Calu3 (cell line): Measurements from ENCODE around the gene DNAJC1. TPM values are rescaled to one million over a fixed set of nuclear protein-coding genes. Genes with fewer than 3 reads are reported as not detected.

ENCODE experiments used
- BruUV-seq: library from RNA; stranded (reverse); fragments of 400-500 nt; replicated peaks from 2 replicates; lab custom pipeline; 2021; lab: Mats Ljungman, UMichigan
- CTCF ChIA-PET: fragments of 300-600 bp; sonication (Branson Sonifier 250); formaldehyde crosslinking; loops from one replicate; lab custom pipeline; 2022; ENCODE audit warnings: antibody characterized with exemption; lab: Charles Lee
- DNase-seq: peaks from one replicate; pipeline ENCODE4 v3.0.0; 2022
- H3K27ac Mint-ChIP-seq: one replicate; pipeline ENCODE4 v1.8.0; 2022; ENCODE audit warnings: mixed read lengths; ENCODE audit not compliant: unreplicated experiment
- H3K27me3 Mint-ChIP-seq: one replicate; pipeline ENCODE4 v1.8.0; 2022; ENCODE audit warnings: mixed read lengths; ENCODE audit not compliant: unreplicated experiment
- H3K36me3 Mint-ChIP-seq: one replicate; pipeline ENCODE4 v1.8.0; 2022; ENCODE audit warnings: mild to moderate bottlenecking, moderate library complexity, mixed read lengths; ENCODE audit not compliant: insufficient read depth, unreplicated experiment
- H3K4me1 Mint-ChIP-seq: one replicate; pipeline ENCODE4 v1.8.0; 2022; ENCODE audit warnings: mild to moderate bottlenecking, low read depth, mixed read lengths; ENCODE audit not compliant: unreplicated experiment
- H3K4me3 Mint-ChIP-seq: one replicate; pipeline ENCODE4 v1.8.0; 2022; ENCODE audit warnings: mild to moderate bottlenecking, low read depth, moderate library complexity, mixed read lengths; ENCODE audit not compliant: unreplicated experiment
- H3K9me3 Mint-ChIP-seq: one replicate; pipeline ENCODE4 v1.8.0; 2022; ENCODE audit warnings: low read depth, mixed read lengths; ENCODE audit not compliant: unreplicated experiment
- intact Hi-C: fragments of 100-400 bp; cut with micrococcal nuclease; formaldehyde crosslinking; loops from one replicate; pipeline ENCODE4 v1.10.0; 2022; ENCODE audit not compliant: unreplicated experiment
- total RNA-seq: library from RNA; stranded (reverse); gene quantifications from 2 replicates; pipeline ENCODE4 v1.2.3, GENCODE V29; 2022
- TF ChIP-seq, protein P1 (sequence below): fragments of 200-600 bp; IDR thresholded peaks from one replicate; pipeline ENCODE4 v1.8.0; 2022; ENCODE audit warnings: antibody characterized with exemption; ENCODE audit not compliant: unreplicated experiment

Gene DNAJC1
- total RNA-seq, 1 experiment from 2014 or later, result 17.0 TPM

DNA sequence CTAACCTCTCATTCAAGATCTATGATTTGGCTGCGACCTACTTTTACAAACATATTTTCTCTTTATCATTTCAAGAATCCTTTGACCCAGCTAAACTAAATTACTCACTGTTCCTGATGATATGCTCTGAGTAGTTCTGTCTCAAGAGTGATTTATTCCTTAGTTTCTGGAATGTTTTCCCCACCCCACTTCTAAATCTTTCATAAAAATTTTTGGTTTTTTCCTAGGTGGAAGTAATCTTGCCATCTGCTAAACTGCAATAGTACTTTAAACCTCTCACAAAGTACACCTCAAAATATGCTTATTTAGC is 170.8 kb downstream of the DNAJC1 start:
- peaks cover 15% of the 10 kb centered on the region for H3K9me3 Mint-ChIP-seq
- BruUV-seq, result no TSS peak
- H3K27ac Mint-ChIP-seq, result no peak overlapping the region
- no peak for DNase-seq
- TF ChIP-seq, protein P1, sequence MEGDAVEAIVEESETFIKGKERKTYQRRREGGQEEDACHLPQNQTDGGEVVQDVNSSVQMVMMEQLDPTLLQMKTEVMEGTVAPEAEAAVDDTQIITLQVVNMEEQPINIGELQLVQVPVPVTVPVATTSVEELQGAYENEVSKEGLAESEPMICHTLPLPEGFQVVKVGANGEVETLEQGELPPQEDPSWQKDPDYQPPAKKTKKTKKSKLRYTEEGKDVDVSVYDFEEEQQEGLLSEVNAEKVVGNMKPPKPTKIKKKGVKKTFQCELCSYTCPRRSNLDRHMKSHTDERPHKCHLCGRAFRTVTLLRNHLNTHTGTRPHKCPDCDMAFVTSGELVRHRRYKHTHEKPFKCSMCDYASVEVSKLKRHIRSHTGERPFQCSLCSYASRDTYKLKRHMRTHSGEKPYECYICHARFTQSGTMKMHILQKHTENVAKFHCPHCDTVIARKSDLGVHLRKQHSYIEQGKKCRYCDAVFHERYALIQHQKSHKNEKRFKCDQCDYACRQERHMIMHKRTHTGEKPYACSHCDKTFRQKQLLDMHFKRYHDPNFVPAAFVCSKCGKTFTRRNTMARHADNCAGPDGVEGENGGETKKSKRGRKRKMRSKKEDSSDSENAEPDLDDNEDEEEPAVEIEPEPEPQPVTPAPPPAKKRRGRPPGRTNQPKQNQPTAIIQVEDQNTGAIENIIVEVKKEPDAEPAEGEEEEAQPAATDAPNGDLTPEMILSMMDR, result no peak
- CTCF ChIA-PET, result no interaction called here
- H3K27me3 Mint-ChIP-seq, result no peaks in the 10 kb centered on the region
- H3K4me3 Mint-ChIP-seq, result no peak overlapping the region
- intact Hi-C loops, result no loop called here
- H3K4me1 Mint-ChIP-seq, result no peaks in the 10 kb centered on the region
- H3K36me3 Mint-ChIP-seq, result no peaks in the 10 kb centered on the region

DNA sequence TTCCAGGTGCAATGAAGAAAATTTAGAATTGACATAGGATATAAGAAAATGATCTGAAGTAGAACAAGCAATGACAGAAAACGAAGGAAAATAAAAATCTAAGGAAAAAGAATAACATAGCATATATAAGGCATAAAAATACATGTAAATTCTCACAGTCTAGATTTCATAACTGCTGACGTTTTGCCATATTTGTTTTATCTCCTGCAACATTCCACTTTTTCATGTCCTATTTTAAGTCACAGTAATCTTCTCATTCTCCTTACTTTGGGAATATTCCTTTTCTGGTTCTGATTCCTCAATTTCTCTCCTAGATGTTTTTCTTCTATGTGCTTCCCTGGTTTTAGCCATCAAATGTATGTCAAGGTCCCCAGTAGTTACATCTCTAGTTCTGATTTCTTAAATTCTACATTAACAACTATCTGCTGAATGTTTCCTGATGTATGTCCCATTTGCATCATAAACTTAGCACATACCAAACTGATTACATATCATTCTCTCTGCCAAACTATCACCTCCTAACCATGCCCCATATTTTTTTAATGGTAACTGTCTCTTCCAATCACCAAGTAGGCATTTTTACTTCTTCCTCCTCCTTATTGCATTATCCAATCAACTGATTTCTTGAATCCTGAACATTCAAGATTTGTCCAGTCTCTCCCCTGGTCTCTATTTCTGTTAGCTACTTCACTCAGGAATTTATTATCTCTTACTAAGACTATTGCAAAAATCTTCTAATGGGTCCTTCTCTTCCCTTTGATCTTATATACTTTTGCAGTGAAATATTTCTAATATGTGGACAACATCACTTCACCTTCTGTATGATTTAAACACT is 171.3 kb downstream of the DNAJC1 start:
- Mint-ChIP-seq H3K4me1 (no peaks in the 10 kb centered on the region), H3K9me3 (peaks cover 16% of the 10 kb centered on the region), H3K36me3 (no peaks in the 10 kb centered on the region), H3K27me3 (no peaks in the 10 kb centered on the region), H3K27ac (no peak overlapping the region), H3K4me3 (no peak overlapping the region)
- CTCF ChIA-PET, result no interaction called here
- BruUV-seq, result no TSS peak
- DNase-seq, result no peak
- TF ChIP-seq, protein P1, result no peak
- intact Hi-C loops, result no loop called here

GRCh38 chr10:21830037-21830436 is 173.5 kb downstream of the DNAJC1 start:
- no peak for DNase-seq
- CTCF ChIA-PET, result no interaction called here
- Mint-ChIP-seq H3K4me3 (no peak overlapping the region), H3K27ac (no peak overlapping the region), H3K4me1 (no peaks in the 10 kb centered on the region), H3K36me3 (no peaks in the 10 kb centered on the region), H3K9me3 (peaks cover 26% of the 10 kb centered on the region), H3K27me3 (no peaks in the 10 kb centered on the region)
- TF ChIP-seq, protein P1, result no peak
- no TSS peak for BruUV-seq
- intact Hi-C loops, result no loop called here

- Mint-ChIP-seq H3K27ac (no peak overlapping the region), H3K4me3 (no peak overlapping the region), H3K4me1 (no peaks in the 10 kb centered on the region), H3K36me3 (no peaks in the 10 kb centered on the region), H3K27me3 (no peaks in the 10 kb centered on the region), H3K9me3 (peaks cover 26% of the 10 kb centered on the region)
- CTCF ChIA-PET, result no interaction called here
- intact Hi-C loops, result no loop called here
- TF ChIP-seq, protein P1, result no peak
- BruUV-seq, result no TSS peak
- DNase-seq, result no peak
Observed at GRCh38 chr10:21827308-21827707, 176.2 kb downstream of the DNAJC1 start.
